PC-9 (cell line): ENCODE measurements around the gene YWHAQ.

ENCODE experiments used
- CTCF ChIP-seq: fragments of 200-600 bp; sonication (generic); conservative IDR thresholded peaks from 2 replicates; pipeline ENCODE4 v1.6.1; 2017; ENCODE audit warnings: mixed run types, antibody characterized with exemption, mild to moderate bottlenecking, moderate library complexity
- EZH2 ChIP-seq: fragments of 200-600 bp; sonication (generic); IDR thresholded peaks from 2 replicates; pipeline ENCODE4 v1.8.0; 2017; ENCODE audit warnings: antibody characterized with exemption, low read depth

GRCh38 chr2:9593925-9594324, 36.9 kb downstream of the YWHAQ start:
- TF ChIP-seq EZH2 (no peak), CTCF (no peak)
